Progenitor cell of endocrine pancreas (in vitro differentiated cells): ENCODE measurements around the gene CCM2. TPM values are rescaled to one million over a fixed set of nuclear protein-coding genes. Genes with fewer than 3 reads are reported as not detected.

ENCODE experiments used
- DNase-seq: peaks from one replicate; pipeline ENCODE4 v3.0.0; 2021; ENCODE audit warnings: low spot score; ENCODE audit not compliant: unreplicated experiment
- H3K27ac Mint-ChIP-seq: 2 replicates; pipeline ENCODE4 v1.8.0; 2021; ENCODE audit warnings: mild to moderate bottlenecking, moderate library complexity, mixed read lengths
- H3K27me3 Mint-ChIP-seq: 2 replicates; pipeline ENCODE4 v1.8.0; 2021; ENCODE audit warnings: mixed read lengths
- H3K36me3 Mint-ChIP-seq: 2 replicates; pipeline ENCODE4 v1.8.0; 2022; ENCODE audit warnings: mixed read lengths; ENCODE audit not compliant: insufficient read depth
- H3K4me1 Mint-ChIP-seq: 2 replicates; pipeline ENCODE4 v1.8.0; 2021; ENCODE audit warnings: low read depth, mixed read lengths
- H3K4me3 Mint-ChIP-seq: 2 replicates; pipeline ENCODE4 v1.8.0; 2021; ENCODE audit warnings: low read depth, mild to moderate bottlenecking, moderate library complexity, mixed read lengths
- H3K9me3 Mint-ChIP-seq: 2 replicates; pipeline ENCODE4 v1.8.0; 2021; ENCODE audit warnings: low read depth, mixed read lengths
- total RNA-seq: library from RNA; stranded (reverse); gene quantifications from 2 replicates; pipeline ENCODE4 v1.2.1, GENCODE V29; 2021
- TF ChIP-seq, protein P1 (sequence below): fragments of 200-600 bp; sonication (generic); IDR thresholded peaks from one replicate; pipeline ENCODE4 v1.5.0; 2021; ENCODE audit warnings: antibody characterized with exemption, mild to moderate bottlenecking; ENCODE audit not compliant: unreplicated experiment

CCM2 gene
- total RNA-seq, 1 donor from 2014 or later: 43.0 TPM

DNA sequence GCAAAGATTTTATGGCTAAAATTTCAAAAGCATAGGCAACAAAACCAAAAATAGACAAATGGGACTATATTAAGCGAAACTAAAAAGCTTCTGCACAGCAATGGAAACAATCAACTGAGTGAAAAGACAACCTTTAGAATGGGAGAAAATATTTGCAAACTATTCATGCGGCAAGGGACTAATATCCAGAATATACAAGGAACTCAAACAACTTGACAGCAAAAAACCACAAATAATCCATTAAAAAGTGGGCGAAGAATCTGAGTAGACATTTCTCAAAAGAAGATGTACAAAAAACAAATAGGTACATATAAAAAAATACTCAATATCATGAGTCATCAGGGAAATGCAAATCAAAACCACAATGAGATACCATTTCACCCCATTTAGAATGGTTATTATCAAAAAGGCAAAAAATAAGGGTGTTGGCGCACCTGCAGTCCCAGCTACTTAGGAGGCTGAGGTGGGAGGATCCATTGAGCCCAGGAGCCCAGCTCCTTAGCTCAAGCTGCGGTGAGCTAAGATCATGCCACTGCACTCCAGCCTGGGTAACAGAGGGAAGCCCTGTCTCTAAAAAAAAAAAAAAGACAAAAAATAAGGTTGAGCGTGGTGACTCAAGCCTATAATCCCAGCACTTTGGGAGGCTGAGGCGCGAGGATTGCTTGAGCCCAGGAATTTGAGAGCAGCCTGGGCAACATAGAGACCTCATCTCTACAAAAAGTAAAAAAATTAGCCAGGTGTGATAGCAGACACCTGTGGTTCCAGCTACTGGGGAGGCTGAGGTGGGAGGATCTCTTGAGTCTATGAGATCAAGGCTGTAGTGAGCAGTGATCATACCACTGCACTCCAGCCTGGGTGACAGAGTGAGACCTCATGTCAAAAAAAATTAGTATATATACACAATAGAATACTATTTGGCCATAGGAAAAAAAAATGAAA is 4.2 kb upstream of the CCM2 start:
- Mint-ChIP-seq H3K4me1 (peaks cover 18% of the 10 kb centered on the region), H3K9me3 (no peaks in the 10 kb centered on the region), H3K27me3 (no peaks in the 10 kb centered on the region), H3K36me3 (peaks cover 2% of the 10 kb centered on the region), H3K4me3 (no peak overlapping the region), H3K27ac (no peak overlapping the region)
- TF ChIP-seq, protein P1, sequence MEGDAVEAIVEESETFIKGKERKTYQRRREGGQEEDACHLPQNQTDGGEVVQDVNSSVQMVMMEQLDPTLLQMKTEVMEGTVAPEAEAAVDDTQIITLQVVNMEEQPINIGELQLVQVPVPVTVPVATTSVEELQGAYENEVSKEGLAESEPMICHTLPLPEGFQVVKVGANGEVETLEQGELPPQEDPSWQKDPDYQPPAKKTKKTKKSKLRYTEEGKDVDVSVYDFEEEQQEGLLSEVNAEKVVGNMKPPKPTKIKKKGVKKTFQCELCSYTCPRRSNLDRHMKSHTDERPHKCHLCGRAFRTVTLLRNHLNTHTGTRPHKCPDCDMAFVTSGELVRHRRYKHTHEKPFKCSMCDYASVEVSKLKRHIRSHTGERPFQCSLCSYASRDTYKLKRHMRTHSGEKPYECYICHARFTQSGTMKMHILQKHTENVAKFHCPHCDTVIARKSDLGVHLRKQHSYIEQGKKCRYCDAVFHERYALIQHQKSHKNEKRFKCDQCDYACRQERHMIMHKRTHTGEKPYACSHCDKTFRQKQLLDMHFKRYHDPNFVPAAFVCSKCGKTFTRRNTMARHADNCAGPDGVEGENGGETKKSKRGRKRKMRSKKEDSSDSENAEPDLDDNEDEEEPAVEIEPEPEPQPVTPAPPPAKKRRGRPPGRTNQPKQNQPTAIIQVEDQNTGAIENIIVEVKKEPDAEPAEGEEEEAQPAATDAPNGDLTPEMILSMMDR: no peak
- no peak for DNase-seq

DNA sequence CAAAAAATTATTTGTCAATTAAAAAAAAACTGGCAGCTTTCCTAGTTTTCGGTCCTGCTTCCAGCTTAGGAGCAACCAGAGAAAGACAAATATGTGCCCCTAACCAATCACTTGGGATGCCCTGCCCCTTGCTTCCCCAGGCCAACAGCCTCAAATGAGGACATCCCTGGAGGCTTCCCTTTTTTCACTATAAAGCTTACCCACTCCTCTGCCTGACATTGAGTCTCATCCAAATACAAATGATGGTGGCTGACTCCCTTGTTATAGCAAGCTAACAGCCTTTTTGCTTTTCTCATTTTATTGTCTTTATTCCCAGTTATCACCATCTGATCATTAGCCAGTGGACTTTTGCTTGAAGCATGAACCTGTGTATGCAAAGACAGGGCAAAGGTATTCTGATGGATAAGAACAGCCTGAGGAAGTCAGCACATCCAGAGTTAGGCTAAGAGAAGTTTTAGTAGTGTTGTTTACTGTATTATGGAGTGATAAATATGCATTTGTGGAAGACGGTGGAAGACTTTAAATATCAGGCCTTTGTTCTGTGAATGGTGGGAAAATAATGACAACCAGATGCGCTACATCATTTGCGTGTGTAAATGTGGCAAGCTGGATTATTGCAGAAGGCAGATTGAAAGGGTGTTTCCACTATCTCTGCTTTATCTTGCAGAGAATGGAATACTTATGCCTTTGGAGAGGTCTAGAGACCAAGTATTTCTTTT is 1.7 kb upstream of the CCM2 start:
- TF ChIP-seq, protein P1: no peak
- H3K4me1 Mint-ChIP-seq: peaks cover 13% of the 10 kb centered on the region
- H3K27me3 Mint-ChIP-seq: no peaks in the 10 kb centered on the region
- peak overlapping the region; percentile 18 for H3K27ac Mint-ChIP-seq
- H3K36me3 Mint-ChIP-seq: peaks cover 2% of the 10 kb centered on the region
- no peak for DNase-seq
- H3K9me3 Mint-ChIP-seq: no peaks in the 10 kb centered on the region
- H3K4me3 Mint-ChIP-seq: peak overlapping the region; percentile 94

DNA sequence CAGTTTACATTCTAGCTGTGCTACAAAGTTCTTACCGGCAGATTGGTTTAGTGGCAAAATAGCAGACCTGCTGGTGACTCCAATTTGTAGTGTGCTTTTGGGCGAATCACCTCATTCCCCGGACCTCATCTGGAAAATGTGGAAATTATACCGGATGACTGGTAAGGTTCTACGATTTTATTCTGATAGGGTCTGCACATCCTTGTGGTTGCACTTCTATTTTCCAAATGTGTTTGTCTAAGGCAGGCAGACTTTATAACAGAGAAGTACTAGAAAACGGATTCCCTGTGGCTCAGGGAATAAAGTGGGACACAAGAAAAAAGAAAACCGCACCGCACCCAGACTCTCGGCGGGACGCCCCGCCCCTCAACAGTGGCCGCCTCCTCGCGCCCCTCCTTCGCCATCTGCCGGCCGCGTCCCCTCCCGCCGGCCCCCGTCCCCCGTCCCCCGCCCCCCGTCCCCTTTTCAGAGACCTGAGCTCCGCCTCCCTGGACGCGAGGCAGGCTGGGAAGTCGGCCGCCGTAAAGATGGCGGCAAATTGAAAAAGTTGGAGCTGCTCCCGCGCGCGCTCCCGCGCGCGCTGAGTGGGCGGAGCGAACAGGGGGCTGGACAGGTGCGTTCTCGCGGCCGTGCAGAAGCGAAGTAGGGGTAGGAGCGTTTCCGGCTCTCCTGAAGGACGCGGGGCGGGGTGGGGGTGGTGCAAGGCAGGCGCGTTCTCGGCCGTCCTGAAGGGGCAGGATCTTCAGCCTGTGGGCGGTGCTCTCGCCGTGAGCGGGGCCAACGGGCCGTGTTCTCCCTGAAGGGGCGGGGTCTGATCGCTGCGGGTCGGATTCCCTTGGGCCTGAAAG is 532 bp upstream of the CCM2 start:
- TF ChIP-seq, protein P1: peak; percentile 18
- Mint-ChIP-seq H3K27me3 (no peaks in the 10 kb centered on the region), H3K4me3 (peak overlapping the region; percentile 94), H3K4me1 (peaks cover 13% of the 10 kb centered on the region), H3K9me3 (no peaks in the 10 kb centered on the region), H3K36me3 (peaks cover 2% of the 10 kb centered on the region), H3K27ac (peak overlapping the region; percentile 99)
- DNase-seq: peak; percentile 98

DNA sequence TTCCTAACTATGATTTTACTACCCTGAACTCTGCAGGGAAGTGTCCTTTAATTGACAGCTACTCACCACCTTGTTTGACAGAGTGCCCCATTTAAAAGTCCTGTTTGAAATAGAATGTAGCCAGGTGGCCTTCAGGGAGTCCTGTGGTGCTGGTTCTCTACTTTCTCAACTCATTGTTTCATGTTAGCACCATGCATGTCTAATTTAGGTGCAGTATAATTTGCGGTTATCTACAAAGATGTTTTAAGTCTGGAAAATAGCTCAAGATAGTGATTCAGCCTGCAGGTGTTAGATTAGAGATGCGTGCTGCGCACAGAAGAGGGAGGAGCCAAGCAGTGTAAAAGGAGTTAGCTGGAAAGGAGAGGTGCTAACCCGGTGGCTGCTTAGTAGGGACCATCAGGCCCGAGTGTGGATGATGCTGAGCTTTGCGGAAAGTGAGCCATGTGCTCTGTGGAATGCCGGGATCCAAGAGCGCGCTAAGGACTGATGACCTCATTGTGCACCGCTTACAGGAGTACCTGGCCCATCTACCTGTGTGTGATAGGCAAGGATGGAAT is 1.2 kb downstream of the CCM2 start:
- H3K27me3 Mint-ChIP-seq: no peaks in the 10 kb centered on the region
- peak overlapping the region; percentile 94 for H3K4me3 Mint-ChIP-seq
- H3K36me3 Mint-ChIP-seq: peaks cover 4% of the 10 kb centered on the region
- H3K27ac Mint-ChIP-seq: peak overlapping the region; percentile 71
- TF ChIP-seq, protein P1: no peak
- DNase-seq: no peak
- H3K9me3 Mint-ChIP-seq: no peaks in the 10 kb centered on the region
- peaks cover 10% of the 10 kb centered on the region for H3K4me1 Mint-ChIP-seq
